Osteocyte (in vitro differentiated cells): ENCODE data around the gene ROR2. TPM values are rescaled to one million over a fixed set of nuclear protein-coding genes. Genes with fewer than 3 reads are reported as not detected.

Source experiments
- DNase-seq: peaks from one replicate; pipeline ENCODE4 v3.0.0; 2021; ENCODE audit warnings: mixed read lengths; ENCODE audit not compliant: unreplicated experiment; ENCODE audit errors: extremely low spot score
- H3K27ac Mint-ChIP-seq: one replicate; pipeline ENCODE4 v1.8.0; 2021; ENCODE audit warnings: mild to moderate bottlenecking, mixed read lengths; ENCODE audit not compliant: unreplicated experiment
- H3K27me3 Mint-ChIP-seq: one replicate; pipeline ENCODE4 v1.8.0; 2021; ENCODE audit warnings: mixed read lengths; ENCODE audit not compliant: unreplicated experiment
- H3K36me3 Mint-ChIP-seq: one replicate; pipeline ENCODE4 v1.8.0; 2021; ENCODE audit warnings: mixed read lengths; ENCODE audit not compliant: unreplicated experiment
- H3K4me1 Mint-ChIP-seq: one replicate; pipeline ENCODE4 v1.8.0; 2021; ENCODE audit warnings: mixed read lengths; ENCODE audit not compliant: unreplicated experiment
- H3K4me3 Mint-ChIP-seq: one replicate; pipeline ENCODE4 v1.8.0; 2021; ENCODE audit warnings: mild to moderate bottlenecking, moderate library complexity, mixed read lengths; ENCODE audit not compliant: unreplicated experiment
- H3K9me3 Mint-ChIP-seq: one replicate; pipeline ENCODE4 v1.8.0; 2021; ENCODE audit warnings: mixed read lengths; ENCODE audit not compliant: unreplicated experiment
- total RNA-seq: library from RNA; stranded (reverse); gene quantifications from 2 replicates; pipeline ENCODE4 v1.2.1, GENCODE V29; 2021
- TF ChIP-seq, protein P1 (sequence below): fragments of 200-600 bp; sonication (generic); IDR thresholded peaks from 2 replicates; pipeline ENCODE4 v1.5.0; 2021; ENCODE audit warnings: antibody characterized with exemption, mild to moderate bottlenecking, moderate library complexity

The ROR2 gene
- total RNA-seq, 1 donor from 2014 or later: 48.2 TPM

GRCh38 chr9:91917436-91917835, 32.6 kb downstream of the ROR2 start:
- Mint-ChIP-seq H3K9me3 (no peaks in the 10 kb centered on the region), H3K27ac (no peak overlapping the region), H3K4me1 (peaks cover 14% of the 10 kb centered on the region), H3K4me3 (no peak overlapping the region), H3K27me3 (no peaks in the 10 kb centered on the region), H3K36me3 (peaks cover 14% of the 10 kb centered on the region)
- TF ChIP-seq, protein P1, sequence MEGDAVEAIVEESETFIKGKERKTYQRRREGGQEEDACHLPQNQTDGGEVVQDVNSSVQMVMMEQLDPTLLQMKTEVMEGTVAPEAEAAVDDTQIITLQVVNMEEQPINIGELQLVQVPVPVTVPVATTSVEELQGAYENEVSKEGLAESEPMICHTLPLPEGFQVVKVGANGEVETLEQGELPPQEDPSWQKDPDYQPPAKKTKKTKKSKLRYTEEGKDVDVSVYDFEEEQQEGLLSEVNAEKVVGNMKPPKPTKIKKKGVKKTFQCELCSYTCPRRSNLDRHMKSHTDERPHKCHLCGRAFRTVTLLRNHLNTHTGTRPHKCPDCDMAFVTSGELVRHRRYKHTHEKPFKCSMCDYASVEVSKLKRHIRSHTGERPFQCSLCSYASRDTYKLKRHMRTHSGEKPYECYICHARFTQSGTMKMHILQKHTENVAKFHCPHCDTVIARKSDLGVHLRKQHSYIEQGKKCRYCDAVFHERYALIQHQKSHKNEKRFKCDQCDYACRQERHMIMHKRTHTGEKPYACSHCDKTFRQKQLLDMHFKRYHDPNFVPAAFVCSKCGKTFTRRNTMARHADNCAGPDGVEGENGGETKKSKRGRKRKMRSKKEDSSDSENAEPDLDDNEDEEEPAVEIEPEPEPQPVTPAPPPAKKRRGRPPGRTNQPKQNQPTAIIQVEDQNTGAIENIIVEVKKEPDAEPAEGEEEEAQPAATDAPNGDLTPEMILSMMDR: no peak
- no peak for DNase-seq

GRCh38 chr9:91915524-91916263, 34.3 kb downstream of the ROR2 start:
- H3K9me3 Mint-ChIP-seq: no peaks in the 10 kb centered on the region

GRCh38 chr9:91914937-91915336, 35.1 kb downstream of the ROR2 start:
- no peak overlapping the region for H3K4me3 Mint-ChIP-seq
- H3K4me1 Mint-ChIP-seq: peaks cover 8% of the 10 kb centered on the region
- no peaks in the 10 kb centered on the region for H3K27me3 Mint-ChIP-seq
- no peak for DNase-seq
- TF ChIP-seq, protein P1: no peak
- H3K27ac Mint-ChIP-seq: no peak overlapping the region
- H3K36me3 Mint-ChIP-seq: peaks cover 17% of the 10 kb centered on the region
- H3K9me3 Mint-ChIP-seq: no peaks in the 10 kb centered on the region

More at GRCh38 chr9:91915524-91916263, 34.3 kb downstream of the ROR2 start:
- Mint-ChIP-seq H3K27ac (no peak overlapping the region), H3K4me1 (peaks cover 8% of the 10 kb centered on the region), H3K4me3 (no peak overlapping the region), H3K27me3 (no peaks in the 10 kb centered on the region), H3K36me3 (peaks cover 17% of the 10 kb centered on the region)
- TF ChIP-seq, protein P1: no peak
- DNase-seq: no peak

GRCh38 chr9:91914404-91914803, 35.6 kb downstream of the ROR2 start:
- no peak overlapping the region for H3K27ac Mint-ChIP-seq
- no peak for DNase-seq
- peaks cover 17% of the 10 kb centered on the region for H3K36me3 Mint-ChIP-seq
- no peaks in the 10 kb centered on the region for H3K27me3 Mint-ChIP-seq
- H3K4me3 Mint-ChIP-seq: no peak overlapping the region
- H3K4me1 Mint-ChIP-seq: peaks cover 8% of the 10 kb centered on the region
- TF ChIP-seq, protein P1: no peak
- H3K9me3 Mint-ChIP-seq: no peaks in the 10 kb centered on the region

GRCh38 chr9:91913986-91914385, 36.0 kb downstream of the ROR2 start:
- Mint-ChIP-seq H3K27ac (no peak overlapping the region), H3K4me1 (peaks cover 10% of the 10 kb centered on the region), H3K9me3 (no peaks in the 10 kb centered on the region), H3K4me3 (no peak overlapping the region), H3K27me3 (no peaks in the 10 kb centered on the region), H3K36me3 (peaks cover 17% of the 10 kb centered on the region)
- TF ChIP-seq, protein P1: no peak
- DNase-seq: no peak
